MM.1S (cell line): ENCODE results near the gene RLN2.

Source experiments
- CTCF ChIP-seq: fragments of 300-600 bp; sonication (generic); IDR thresholded peaks from 2 replicates; pipeline ENCODE4 v1.5.1; 2016; ENCODE audit warnings: antibody characterized with exemption, low read length, mixed read lengths
- EZH2 ChIP-seq: fragments of 300-600 bp; sonication (generic); optimal IDR thresholded peaks from 2 replicates; pipeline ENCODE3; 2017; ENCODE audit warnings: low read depth, mild to moderate bottlenecking, antibody characterized with exemption, low read length, mixed read lengths
- EZH2phosphoT487 ChIP-seq: fragments of 300-600 bp; sonication (generic); IDR thresholded peaks from 2 replicates; pipeline ENCODE4 v1.6.1; 2018; ENCODE audit warnings: antibody characterized with exemption, low read length

GRCh38 chr9:5336688-5337087, 32.2 kb upstream of the RLN2 start:
- TF ChIP-seq EZH2 (no peak), CTCF (no peak), EZH2phosphoT487 (no peak)
